Prostate gland (tissue), 2 donors: ENCODE data around the gene RUNX3. TPM values are rescaled to one million over a fixed set of nuclear protein-coding genes. Genes with fewer than 3 reads are reported as not detected.

Experiments
- DNase-seq: peaks from one replicate; pipeline ENCODE4 v3.0.0-alpha.2; 2019; ENCODE audit warnings: low spot score
- H3K27ac ChIP-seq, 2 donors: fragments of 200-600 bp; sonication (generic); 2 replicates each; pipeline ENCODE4 v1.5.1; 2017 to 2019
- H3K27me3 ChIP-seq: fragments of 200-600 bp; sonication (generic); replicated peaks from 2 replicates; pipeline ENCODE4 v1.5.1; 2019; ENCODE audit not compliant: insufficient read depth
- H3K36me3 ChIP-seq, 2 donors: fragments of 200-600 bp; sonication (generic); 1 replicate in 1 of 2; 2 replicates in 1 of 2; pipeline versions ENCODE4 v1.5.1 to v1.8.1; 2017 to 2019
- H3K4me1 ChIP-seq: fragments of 200-600 bp; sonication (generic); replicated peaks from 2 replicates; pipeline ENCODE4 v1.5.1; 2019
- H3K4me3 ChIP-seq, 2 donors: fragments of 200-600 bp; sonication (generic); 2 replicates each; pipeline ENCODE4 v1.5.1; 2017 to 2019
- H3K9me3 ChIP-seq: fragments of 200-600 bp; sonication (generic); 2 replicates; pipeline ENCODE4 v1.5.1; 2017
- POLR2A ChIP-seq: fragments of 450-650 bp; IDR thresholded peaks from one replicate; pipeline ENCODE4 v1.6.1; 2016; ENCODE audit warnings: antibody characterized with exemption, mild to moderate bottlenecking
- POLR2AphosphoS5 ChIP-seq: sonication (generic); formaldehyde crosslinking; IDR thresholded peaks from one replicate; pipeline ENCODE4 v1.6.1; 2017; ENCODE audit warnings: antibody characterized with exemption
- WGBS: methylation state at CpG from one replicate; pipeline ENCODE4 v1.1.5; 2018; 5-methylcytosine and 5-hydroxymethylcytosine counted together
- intact Hi-C: fragments of 100-400 bp; cut with DNase I; formaldehyde crosslinking; loops from one replicate; pipeline ENCODE4 v1.14.2; 2022
- total RNA-seq, 2 donors: library from RNA; depleted of rRNA; stranded (reverse); fragments of >200 nt; gene quantifications; one replicate each; pipeline ENCODE4 v1.1.0, GENCODE V29; 2016
- TF ChIP-seq, protein P1 (sequence below), 4 experiments: fragments of 200-600 bp in 2 of 4; fragments of 450-650 bp in 2 of 4; sonication (generic) in 2 of 4; IDR thresholded peaks; 1 replicate in 3 of 4; 2 replicates in 1 of 4; pipeline ENCODE4 v1.5.1; 2016 to 2019; ENCODE audit warnings: antibody characterized with exemption in 4 of 4, mild to moderate bottlenecking in 2 of 4, moderate library complexity in 2 of 4

The RUNX3 gene
- total RNA-seq, 2 donors from 2014 or later: 2.5 to 3.4 TPM

DNA sequence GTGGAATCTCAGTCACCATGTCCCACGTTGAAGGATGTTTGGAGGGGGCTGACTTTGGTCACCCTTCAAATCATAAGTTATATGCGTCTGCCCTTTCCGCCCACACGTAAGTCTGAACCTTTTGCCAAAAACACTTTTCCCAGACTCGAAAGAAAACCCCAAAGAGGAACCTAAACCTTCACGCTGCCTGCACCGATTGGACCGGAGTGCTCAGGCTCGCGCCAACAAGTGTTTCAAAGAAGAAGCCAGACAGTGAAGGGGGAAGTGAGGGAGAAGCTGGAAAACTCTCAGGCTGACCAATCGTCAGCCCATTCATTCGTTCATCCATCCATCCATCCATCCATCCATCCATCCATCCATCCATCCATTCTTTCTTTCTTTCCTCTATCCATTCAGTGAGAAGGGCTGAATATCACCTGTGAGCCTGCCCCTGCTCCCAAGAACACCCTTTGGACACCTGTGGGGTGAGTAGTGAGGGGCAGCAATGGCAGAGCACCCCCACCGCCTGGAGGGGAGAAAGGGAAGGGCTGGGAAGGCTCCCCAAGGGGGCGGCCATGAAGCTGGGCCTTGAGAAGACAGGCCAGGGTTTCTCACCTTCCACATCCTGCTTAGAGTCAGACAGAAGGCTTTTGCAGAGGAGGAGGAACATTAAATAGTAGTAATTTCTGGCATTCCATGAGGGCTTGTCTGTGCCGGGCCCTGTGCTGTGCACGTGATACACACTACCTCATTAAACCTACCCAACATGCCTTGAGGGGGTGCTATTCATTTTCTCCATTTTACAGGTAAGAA, 27.1 kb upstream of the RUNX3 start:
- no peak for DNase-seq
- 73% methylated on average over 16 of the region's 16 CpGs for WGBS
- H3K4me1 ChIP-seq: no peaks in the 10 kb centered on the region
- intact Hi-C loops: no loop called here
- no peak overlapping the region for H3K4me3 ChIP-seq
- H3K36me3 ChIP-seq: no peaks in the 10 kb centered on the region
- no peak overlapping the region for H3K27ac ChIP-seq
- TF ChIP-seq POLR2A (no peak), POLR2AphosphoS5 (no peak)
- TF ChIP-seq, protein P1, sequence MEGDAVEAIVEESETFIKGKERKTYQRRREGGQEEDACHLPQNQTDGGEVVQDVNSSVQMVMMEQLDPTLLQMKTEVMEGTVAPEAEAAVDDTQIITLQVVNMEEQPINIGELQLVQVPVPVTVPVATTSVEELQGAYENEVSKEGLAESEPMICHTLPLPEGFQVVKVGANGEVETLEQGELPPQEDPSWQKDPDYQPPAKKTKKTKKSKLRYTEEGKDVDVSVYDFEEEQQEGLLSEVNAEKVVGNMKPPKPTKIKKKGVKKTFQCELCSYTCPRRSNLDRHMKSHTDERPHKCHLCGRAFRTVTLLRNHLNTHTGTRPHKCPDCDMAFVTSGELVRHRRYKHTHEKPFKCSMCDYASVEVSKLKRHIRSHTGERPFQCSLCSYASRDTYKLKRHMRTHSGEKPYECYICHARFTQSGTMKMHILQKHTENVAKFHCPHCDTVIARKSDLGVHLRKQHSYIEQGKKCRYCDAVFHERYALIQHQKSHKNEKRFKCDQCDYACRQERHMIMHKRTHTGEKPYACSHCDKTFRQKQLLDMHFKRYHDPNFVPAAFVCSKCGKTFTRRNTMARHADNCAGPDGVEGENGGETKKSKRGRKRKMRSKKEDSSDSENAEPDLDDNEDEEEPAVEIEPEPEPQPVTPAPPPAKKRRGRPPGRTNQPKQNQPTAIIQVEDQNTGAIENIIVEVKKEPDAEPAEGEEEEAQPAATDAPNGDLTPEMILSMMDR (IDR thresholded peaks at IDR 0.05): no peak
- H3K27me3 ChIP-seq: no peaks in the 10 kb centered on the region
- H3K9me3 ChIP-seq: no peaks in the 10 kb centered on the region

DNA sequence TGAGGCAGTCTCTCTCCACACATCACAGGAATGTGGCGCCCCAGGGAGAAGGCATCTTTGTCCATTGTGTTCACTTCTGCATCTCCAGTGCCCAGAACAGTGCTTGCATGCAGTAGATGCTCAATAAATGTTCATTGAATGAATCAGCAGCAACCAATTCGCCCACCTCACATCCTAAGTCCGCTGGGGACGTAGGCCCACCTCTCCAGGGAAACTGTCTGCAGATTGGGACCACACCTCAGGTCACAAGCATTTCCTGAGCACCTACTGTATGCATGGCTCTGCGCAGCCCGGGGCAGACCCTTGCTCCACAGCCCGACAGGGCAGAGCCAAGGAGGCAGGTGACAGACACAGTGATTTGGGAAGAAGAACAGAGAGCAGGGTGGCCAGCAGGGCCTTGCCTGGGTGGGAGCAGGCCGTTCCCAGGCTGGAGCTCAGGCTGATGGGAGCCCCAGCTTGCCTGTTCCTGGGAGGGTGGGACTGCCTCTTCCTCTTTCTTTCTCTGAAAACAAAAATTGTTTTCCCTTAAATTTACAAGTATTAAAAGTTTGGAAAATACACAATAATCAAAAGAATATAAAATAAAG, 25.8 kb upstream of the RUNX3 start:
- H3K9me3 ChIP-seq: no peaks in the 10 kb centered on the region
- H3K27me3 ChIP-seq: no peaks in the 10 kb centered on the region
- H3K4me3 ChIP-seq: no peak overlapping the region
- 91% methylated on average over 8 of the region's 8 CpGs for WGBS
- intact Hi-C loops: no loop called here
- no peaks in the 10 kb centered on the region for H3K4me1 ChIP-seq
- no peak for DNase-seq
- H3K36me3 ChIP-seq: no peaks in the 10 kb centered on the region
- TF ChIP-seq, protein P1 (IDR thresholded peaks at IDR 0.05): no peak
- TF ChIP-seq POLR2A (no peak), POLR2AphosphoS5 (no peak)
- H3K27ac ChIP-seq: no peak overlapping the region

DNA sequence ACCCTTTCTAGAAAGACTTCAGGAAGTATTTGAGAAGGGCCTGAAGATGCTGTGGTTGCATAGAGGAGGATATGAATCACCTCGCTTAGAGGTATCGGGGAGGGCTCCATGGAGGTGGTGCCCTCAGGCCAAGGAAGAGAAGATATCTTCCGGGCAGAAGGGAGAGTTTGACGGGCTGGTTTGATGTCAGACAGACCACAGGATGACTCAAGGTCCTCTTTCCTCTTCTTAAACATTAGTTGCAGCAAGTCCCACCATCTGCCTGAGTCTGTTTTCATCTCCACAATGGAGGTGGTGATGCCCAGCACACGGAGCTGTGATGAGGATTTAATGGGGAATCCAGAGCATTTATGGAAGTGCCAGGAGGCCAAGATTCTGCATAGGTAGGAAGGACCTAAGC, 25.1 kb upstream of the RUNX3 start:
- H3K27me3 ChIP-seq: no peaks in the 10 kb centered on the region
- no peaks in the 10 kb centered on the region for H3K36me3 ChIP-seq
- no peaks in the 10 kb centered on the region for H3K9me3 ChIP-seq
- 78% methylated on average over 5 of the region's 5 CpGs for WGBS
- no peak overlapping the region for H3K4me3 ChIP-seq
- intact Hi-C loops: no loop called here
- TF ChIP-seq, protein P1 (IDR thresholded peaks at IDR 0.05): no peak
- TF ChIP-seq POLR2AphosphoS5 (no peak), POLR2A (no peak)
- no peaks in the 10 kb centered on the region for H3K4me1 ChIP-seq
- no peak overlapping the region for H3K27ac ChIP-seq
- no peak for DNase-seq

DNA sequence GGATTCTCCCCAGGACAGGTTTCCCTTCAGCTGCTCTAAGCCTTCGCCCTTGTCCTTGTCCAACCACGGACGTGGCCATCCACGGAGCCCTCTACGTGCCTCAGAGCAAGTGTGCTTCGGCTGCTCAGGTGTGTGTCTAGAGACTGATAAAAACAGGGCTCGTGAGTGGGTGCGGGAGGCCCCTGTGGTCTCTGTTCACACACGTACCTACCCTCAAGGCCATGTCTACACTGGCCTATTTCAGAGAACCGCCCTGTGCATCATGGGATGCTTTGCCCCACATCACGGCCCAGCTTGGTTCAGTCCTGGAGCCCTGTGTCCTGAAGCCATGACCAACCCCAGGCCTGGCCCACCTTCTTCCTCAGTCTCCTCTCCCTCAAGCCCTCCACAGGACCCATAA, 24.6 kb upstream of the RUNX3 start:
- no peaks in the 10 kb centered on the region for H3K36me3 ChIP-seq
- no peaks in the 10 kb centered on the region for H3K4me1 ChIP-seq
- no peak overlapping the region for H3K4me3 ChIP-seq
- intact Hi-C loops: no loop called here
- no peak for DNase-seq
- no peaks in the 10 kb centered on the region for H3K27me3 ChIP-seq
- 93% methylated on average over 11 of the region's 11 CpGs for WGBS
- no peaks in the 10 kb centered on the region for H3K9me3 ChIP-seq
- no peak for TF ChIP-seq POLR2AphosphoS5
- TF ChIP-seq, protein P1 (IDR thresholded peaks at IDR 0.05): no peak
- no peak for TF ChIP-seq POLR2A
- H3K27ac ChIP-seq: no peak overlapping the region

DNA sequence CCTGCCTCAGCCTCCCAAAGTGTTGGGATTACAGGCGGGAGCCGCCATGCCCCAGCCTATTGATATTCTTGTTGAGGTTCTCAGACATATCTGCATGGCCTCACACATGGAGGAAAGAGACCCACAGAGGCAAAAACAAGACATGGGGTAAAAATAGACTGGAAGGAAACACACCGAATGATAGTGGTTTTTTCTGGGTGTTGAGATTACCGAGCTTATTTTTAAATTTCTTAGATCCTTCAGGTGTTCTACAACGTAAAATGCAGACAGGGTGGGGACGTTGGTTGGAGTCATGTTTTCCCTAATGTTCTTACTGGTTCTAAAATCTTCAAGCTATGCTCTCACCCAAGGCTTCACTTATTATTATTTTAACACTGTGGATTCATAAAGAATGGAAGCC, 23.9 kb upstream of the RUNX3 start:
- Histone ChIP-seq H3K4me3 (no peak overlapping the region), H3K27me3 (no peaks in the 10 kb centered on the region), H3K36me3 (no peaks in the 10 kb centered on the region), H3K4me1 (no peaks in the 10 kb centered on the region), H3K27ac (no peak overlapping the region), H3K9me3 (no peaks in the 10 kb centered on the region)
- DNase-seq: no peak
- intact Hi-C loops: no loop called here
- TF ChIP-seq POLR2AphosphoS5 (no peak), POLR2A (no peak)
- TF ChIP-seq, protein P1 (IDR thresholded peaks at IDR 0.05): no peak
- WGBS: 89% methylated on average over 6 of the region's 6 CpGs
